ENCODE data around the gene SLC28A3. TPM values are rescaled to one million over a fixed set of nuclear protein-coding genes. Genes with fewer than 3 reads are reported as not detected.
"Not testable (repeated sequence)": the region's sequence is repeated elsewhere in the genome, so short reads cannot be mapped to it uniquely, and the experiment has no call there.

The SLC28A3 gene
- 1 to 10 TPM in 1 of 3 donors, under 1 TPM in 2; 0.35 to 7.2 (median 0.41) TPM for total RNA-seq
- long read RNA-seq, donor 1: 0 reads
- long read RNA-seq, donor 2, full-length matches to known transcripts: 2 of 3 reads
- long read RNA-seq, donor 2, partial matches to known transcripts: 0 of 3 reads
- long read RNA-seq, donor 2, other reads (novel, unspliced or antisense): 1 of 3 reads

DNA sequence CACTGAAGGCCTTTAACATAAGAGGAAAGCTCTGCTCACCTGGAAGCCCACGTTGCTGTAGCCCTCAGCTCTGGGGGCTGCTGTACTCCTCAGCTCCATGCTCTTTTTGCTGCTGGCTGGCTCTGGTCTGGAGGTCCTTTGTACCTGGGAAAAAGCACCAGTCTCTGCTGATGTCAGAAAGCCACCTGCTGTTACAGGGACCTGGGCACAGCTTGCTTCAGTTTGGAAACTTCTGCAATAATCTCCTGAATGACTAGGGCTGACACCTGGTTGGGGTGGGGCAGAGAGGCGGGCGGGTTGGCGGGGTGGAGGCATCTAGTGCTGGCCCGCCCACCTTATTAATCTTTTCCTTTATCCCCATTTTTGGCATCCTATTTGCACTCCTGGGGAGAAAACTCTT, at the start of gene SLC28A3:
Gene SLC28A3 (minus strand): TSS at position 224 of the 400 bp plus-strand sequence. CDS start 125 bp downstream, at position 99.
- intact Hi-C loops (cut with DNase I, micrococcal nuclease): no loop called here
- Histone ChIP-seq H3K4me3 (no peak within 1 kb of the TSS), H3K36me3 (ENCODE audit: low read depth) (no peaks in the 10 kb centered on the region), H3K9me3 (no peaks in the 10 kb centered on the region), H3K4me1 (ENCODE audit: low read depth) (no peaks in the 10 kb centered on the region)
- peak; percentile 42 to 67 (median 60) for DNase-seq
- TF ChIP-seq CTCF (IDR thresholded peaks at IDR 0.05): no peak
- peak; percentile 89 for ATAC-seq

DNA sequence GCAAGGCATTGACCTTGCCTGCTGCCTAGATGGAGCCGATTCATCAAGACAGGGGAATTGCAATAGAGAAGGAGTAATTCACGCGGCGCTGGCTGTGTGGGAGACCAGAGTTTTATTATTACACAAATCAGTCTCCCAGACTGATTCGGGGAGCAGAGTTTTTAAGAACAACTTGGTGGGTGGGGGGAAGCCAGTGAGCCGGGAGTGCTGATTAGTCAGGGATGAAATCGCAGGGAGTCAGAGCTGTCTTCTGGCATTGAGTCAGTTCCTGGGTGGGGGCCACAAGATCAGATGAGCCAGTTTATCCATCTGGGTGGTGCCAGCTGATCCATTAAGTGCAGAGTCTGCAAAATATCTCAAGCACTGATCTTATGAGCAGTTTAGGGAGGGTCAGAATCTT, 49.7 kb upstream of the SLC28A3 start:
- not testable (repeated sequence) for H3K4me3 ChIP-seq; H3K9me3 ChIP-seq; DNase-seq; H3K4me1 ChIP-seq (ENCODE audit: low read depth); H3K36me3 ChIP-seq (ENCODE audit: low read depth); ATAC-seq
- intact Hi-C loops (cut with DNase I, micrococcal nuclease): loop anchor here (10.0 kb wide), 2 partner anchors 755 to 1215 kb away; no protein-coding TSS in a partner anchor

GRCh38 chr9:84387821-84388220, 47.3 kb upstream of the SLC28A3 start:
- intact Hi-C loops (cut with DNase I, micrococcal nuclease): no loop called here

DNA sequence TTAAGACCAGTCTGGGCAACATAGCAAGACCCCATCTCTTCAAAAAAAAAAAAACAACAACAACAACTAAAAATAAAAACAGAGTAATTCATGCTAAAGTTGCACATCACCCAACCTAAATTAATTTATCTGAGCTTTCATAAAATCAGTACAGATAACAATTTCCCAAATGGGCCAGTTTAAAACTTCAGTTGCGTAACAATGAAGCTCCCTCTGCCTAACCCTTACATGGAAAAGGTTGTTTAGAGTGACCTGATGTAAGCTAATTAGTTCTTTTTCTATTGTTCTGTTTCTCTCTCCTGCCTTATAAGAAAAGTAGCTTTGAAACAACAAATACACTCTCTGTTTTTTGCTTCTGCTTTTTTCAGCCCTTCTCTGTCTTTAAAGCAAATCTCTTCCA, 46.2 kb upstream of the SLC28A3 start:
- TF ChIP-seq CTCF (IDR thresholded peaks at IDR 0.05): no peak
- H3K4me3 ChIP-seq: no peak overlapping the region
- intact Hi-C loops (cut with DNase I, micrococcal nuclease): no loop called here
- ATAC-seq: no peak
- H3K4me1 ChIP-seq (ENCODE audit: low read depth): no peaks in the 10 kb centered on the region
- no peak for DNase-seq
- H3K9me3 ChIP-seq: no peaks in the 10 kb centered on the region
- no peaks in the 10 kb centered on the region for H3K36me3 ChIP-seq (ENCODE audit: low read depth)

More at GRCh38 chr9:84387821-84388220, 47.3 kb upstream of the SLC28A3 start:
- TF ChIP-seq CTCF (IDR thresholded peaks at IDR 0.05): no peak
- H3K4me1 ChIP-seq (ENCODE audit: low read depth): no peaks in the 10 kb centered on the region
- ATAC-seq (no peak), DNase-seq (no peak)
- H3K4me3 ChIP-seq: no peak overlapping the region
- H3K9me3 ChIP-seq: no peaks in the 10 kb centered on the region
- H3K36me3 ChIP-seq (ENCODE audit: low read depth): no peaks in the 10 kb centered on the region

GRCh38 chr9:84385386-84386040, 45.0 kb upstream of the SLC28A3 start:
- Histone ChIP-seq H3K9me3 (no peaks in the 10 kb centered on the region), H3K36me3 (ENCODE audit: low read depth) (no peaks in the 10 kb centered on the region), H3K4me1 (ENCODE audit: low read depth) (no peaks in the 10 kb centered on the region), H3K4me3 (no peak overlapping the region)
- no peak for ATAC-seq
- TF ChIP-seq CTCF (IDR thresholded peaks at IDR 0.05): no peak
- DNase-seq: no peak
- intact Hi-C loops (cut with DNase I, micrococcal nuclease): no loop called here

GRCh38 chr9:84384617-84385016, 44.1 kb upstream of the SLC28A3 start:
- Histone ChIP-seq H3K9me3 (no peaks in the 10 kb centered on the region), H3K4me1 (ENCODE audit: low read depth) (no peaks in the 10 kb centered on the region), H3K36me3 (ENCODE audit: low read depth) (no peaks in the 10 kb centered on the region), H3K4me3 (no peak overlapping the region)
- ATAC-seq (no peak), DNase-seq (no peak)
- no peak for TF ChIP-seq CTCF (IDR thresholded peaks at IDR 0.05)
- intact Hi-C loops (cut with DNase I, micrococcal nuclease): no loop called here
